GM12878 (cell line): ENCODE measurements around the gene RAB3A. TPM values are rescaled to one million over a fixed set of nuclear protein-coding genes. Genes with fewer than 3 reads are reported as not detected.

Experiments
- ATAC-seq: fragments of 200-7000 bp; cut with Tn5 transposase; 3 replicates; pipeline ENCODE4 v1.9.1; 2020; ENCODE audit warnings: mild to moderate bottlenecking, moderate library complexity
- BruUV-seq: library from RNA; stranded (reverse); fragments of 400-500 nt; replicated peaks from 2 replicates; lab custom pipeline; 2021; lab: Mats Ljungman, UMichigan
- CTCF ChIA-PET: fragments of 300-600 bp; sonication (Branson Sonifier 250); formaldehyde crosslinking; extraction: SDS; loops from one replicate; lab custom pipeline; 2021; ENCODE audit warnings: inconsistent platforms; lab: Yijun Ruan, JAX
- POLR2A ChIA-PET: fragments of 350-600 bp; formaldehyde crosslinking; extraction: SDS; loops from one replicate; lab custom pipeline; 2021; ENCODE audit warnings: inconsistent platforms; lab: Charles Lee
- RAD21 ChIA-PET: fragments of 300-600 bp; sonication (Branson Sonifier 250); formaldehyde crosslinking; loops from one replicate; lab custom pipeline; 2023; ENCODE audit warnings: antibody characterized with exemption; ENCODE audit not compliant: unreplicated experiment; lab: Charles Lee
- SMC1A ChIA-PET: fragments of 300-600 bp; sonication (Branson Sonifier 250); formaldehyde crosslinking; loops from one replicate; lab custom pipeline; 2023; ENCODE audit not compliant: unreplicated experiment, uncharacterized antibody; lab: Charles Lee
- DNase-seq: peaks from one replicate; pipeline ENCODE4 v3.0.0-alpha.2; 2011; ENCODE audit warnings: low read depth, low spot score
- FAIRE-seq: peaks from 3 replicates; lab custom pipeline; 2011; peaks lifted over from hg19 to GRCh38; lab: Jason Lieb, UNC
- H2AFZ ChIP-seq: 2 replicates; pipeline ENCODE4 v1.6.0; 2011; ENCODE audit warnings: low read depth, low read length, control low read depth; ENCODE audit not compliant: control insufficient read depth
- H3K27ac ChIP-seq: 2 replicates; pipeline ENCODE4 v1.5.1; 2011; ENCODE audit warnings: control low read depth; ENCODE audit not compliant: control insufficient read depth, insufficient read depth
- H3K27me3 ChIP-seq, 2 experiments: replicated peaks in 1 of 2; 2 replicates each; pipeline versions ENCODE4 v1.6.0 to v1.6.1; 2011; ENCODE audit warnings: low read length in 1 of 2; ENCODE audit not compliant: control insufficient read depth in 2 of 2, insufficient read depth in 2 of 2
- H3K36me3 ChIP-seq, 2 experiments: 2 replicates each; pipeline ENCODE4 v1.5.1; 2011; ENCODE audit warnings: low read length in 1 of 2; ENCODE audit not compliant: control insufficient read depth in 2 of 2, insufficient read depth in 2 of 2
- H3K4me1 ChIP-seq: 2 replicates; pipeline ENCODE4 v1.6.1; 2011; ENCODE audit warnings: mild to moderate bottlenecking, low read length, moderate library complexity, mixed read lengths; ENCODE audit not compliant: control insufficient read depth, insufficient read depth
- H3K4me2 ChIP-seq: 2 replicates; pipeline ENCODE4 v1.6.0; 2011; ENCODE audit warnings: control low read depth; ENCODE audit not compliant: control insufficient read depth, insufficient read depth
- H3K4me3 ChIP-seq: fragments of 200-600 bp; sonication (generic); 2 replicates; pipeline ENCODE4 v1.5.1; 2016
- H3K79me2 ChIP-seq: 2 replicates; pipeline ENCODE4 v1.6.0; 2011; ENCODE audit warnings: low read length; ENCODE audit not compliant: control insufficient read depth, insufficient read depth
- H3K9ac ChIP-seq: 2 replicates; pipeline ENCODE4 v1.8.0; 2011; ENCODE audit warnings: low read length, control low read depth, mixed read lengths; ENCODE audit not compliant: control insufficient read depth, insufficient read depth
- H3K9me3 ChIP-seq: replicated peaks from 3 replicates; pipeline ENCODE4 v1.5.1; 2011; ENCODE audit warnings: mild to moderate bottlenecking, low read length; ENCODE audit not compliant: control insufficient read depth, insufficient read depth
- H4K20me1 ChIP-seq: 2 replicates; pipeline ENCODE4 v1.6.0; 2011; ENCODE audit not compliant: control insufficient read depth, insufficient read depth
- BACH1 ChIP-seq: fragments of 450-650 bp; IDR thresholded peaks from 2 replicates; pipeline ENCODE4 v1.6.1; 2017; ENCODE audit warnings: mild to moderate bottlenecking, borderline replicate concordance
- CHD2 ChIP-seq: IDR thresholded peaks from 2 replicates; pipeline ENCODE4 v1.6.1; 2011; ENCODE audit warnings: low read depth, low read length, improper control_type of control experiment, borderline replicate concordance
- HDAC6 ChIP-seq: fragments of 200-600 bp; sonication (generic); IDR thresholded peaks from one replicate; pipeline ENCODE4 v1.8.0; 2017; ENCODE audit warnings: antibody characterized with exemption; ENCODE audit not compliant: unreplicated experiment
- HDGF ChIP-seq: fragments of 450-650 bp; IDR thresholded peaks from 2 replicates; pipeline ENCODE4 v1.6.1; 2016; ENCODE audit warnings: antibody characterized with exemption
- KDM1A ChIP-seq: fragments of 200-600 bp; sonication (generic); IDR thresholded peaks from 2 replicates; pipeline ENCODE4 v1.6.1; 2016; ENCODE audit warnings: borderline replicate concordance
- RB1 ChIP-seq: fragments of 450-650 bp; formaldehyde crosslinking; IDR thresholded peaks from 2 replicates; pipeline ENCODE4 v1.6.1; 2017; ENCODE audit warnings: mild to moderate bottlenecking, borderline replicate concordance
- ZSCAN29 ChIP-seq: fragments of 450-650 bp; IDR thresholded peaks from 2 replicates; pipeline ENCODE4 v1.6.1; 2017; ENCODE audit warnings: mild to moderate bottlenecking, moderate library complexity
- WGBS: methylation state at CpG from one replicate; pipeline ENCODE4 v1.1.6; 2016; ENCODE audit warnings: low lambda C conversion rate; ENCODE audit not compliant: insufficient replicate concordance, insufficient coverage; ENCODE audit errors: missing lambda C conversion rate; 5-methylcytosine and 5-hydroxymethylcytosine counted together
- in situ Hi-C: fragments of 300-500 bp; cut with MboI; formaldehyde crosslinking; loops from 9 replicates; pipeline ENCODE4 v1.14.3; 2018; ENCODE audit warnings: mixed read lengths
- intact Hi-C: fragments of 100-400 bp; cut with micrococcal nuclease; formaldehyde crosslinking; loops from one replicate; pipeline ENCODE4 v1.14.2; 2022; ENCODE audit not compliant: unreplicated experiment
- polyA plus RNA-seq, 11 experiments: library from polyadenylated mRNA; depleted of rRNA in 4 of 11; unstranded in 6 of 11; stranded (reverse) in 5 of 11; fragments of >200 nt; fragmentation: Nextera tagmentation in 4 of 11; fragmentation: Illumina TruSeq in 1 of 11; extraction: Ambion mirVana in 4 of 11; extraction: Trizol in 1 of 11; gene quantifications; 1 replicate in 1 of 11; 2 replicates in 10 of 11; pipeline versions ENCODE4 v1.2.1 to v1.2.3, GENCODE V29; 2011 to 2016; ENCODE audit warnings: inconsistent platforms in 2 of 11, missing spikeins in 2 of 11, low read depth in 1 of 11
- total RNA-seq, 4 experiments: library from RNA; depleted of rRNA in 3 of 4; stranded (reverse); fragments of >200 nt in 3 of 4; fragmentation: Illumina TruSeq in 1 of 4; extraction: Trizol in 1 of 4; gene quantifications; 2 replicates each; pipeline versions ENCODE4 v1.2.1 to v1.2.3, GENCODE V29; 2013 to 2021
- TF ChIP-seq, protein P1 (sequence below): IDR thresholded peaks from 2 replicates; pipeline ENCODE4 v1.6.1; 2012; ENCODE audit warnings: low read depth, low read length, improper control_type of control experiment
- TF ChIP-seq, protein P2 (sequence below): fragments of 450-650 bp; formaldehyde crosslinking; IDR thresholded peaks from 2 replicates; pipeline ENCODE4 v1.4.0; 2020; ENCODE audit warnings: mild to moderate bottlenecking, moderate library complexity

RAB3A gene
- total and polyA plus RNA-seq, 10 of the 15 experiments (the other 5 are each of a cell fraction or from before 2014, with no cell fraction given) = 0.07 to 3.5 (median 1.2) TPM; not detected in 1

DNA sequence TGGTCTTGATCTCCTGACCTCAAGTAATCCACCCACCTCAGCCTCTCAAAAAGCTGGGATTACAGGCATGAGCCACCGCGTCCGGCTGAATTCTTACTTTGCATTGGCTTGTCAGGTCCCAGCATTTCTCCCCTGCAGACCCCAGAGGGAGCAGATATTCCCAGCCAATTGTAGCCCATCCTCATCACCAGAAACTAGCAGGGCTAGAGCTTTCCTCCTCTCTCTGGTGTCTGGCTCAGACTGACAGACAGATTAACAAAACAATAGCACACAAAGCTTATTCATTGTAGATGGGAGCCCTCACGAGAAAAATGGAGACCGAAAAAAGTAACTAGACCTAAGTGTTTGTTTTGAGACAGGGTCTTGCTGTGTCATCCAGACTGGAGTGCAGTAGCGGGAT lies 18.3 kb downstream of the RAB3A start:
- DNase-seq (no peak), ATAC-seq (no peak), FAIRE-seq (no peak)
- H3K4me3 ChIP-seq = no peak overlapping the region
- 89% methylated on average over 6 of the region's 6 CpGs for WGBS
- no peaks in the 10 kb centered on the region for H3K9me3 ChIP-seq
- in situ Hi-C loops = no loop called here
- no peaks in the 10 kb centered on the region for H3K79me2 ChIP-seq
- intact Hi-C loops = no loop called here
- no peaks in the 10 kb centered on the region for H3K27me3 ChIP-seq
- no peak overlapping the region for H3K27ac ChIP-seq
- H3K36me3 ChIP-seq = no peaks in the 10 kb centered on the region
- POLR2A ChIA-PET = interaction anchor here (0.6 to 4.2 kb wide), 4 partner anchors 10 to 119 kb away, joined by 3 to 31 read pairs (median 8); no protein-coding TSS in a partner anchor
- H3K4me1 ChIP-seq = peaks cover 3% of the 10 kb centered on the region; the same call in 1 of the 2 replicates
- CTCF ChIA-PET = interaction anchor here (0.7 to 1.7 kb wide), 7 partner anchors 11 to 137 kb away, joined by 3 to 7 read pairs (median 3); no protein-coding TSS in a partner anchor
- SMC1A ChIA-PET = interaction anchor here (0.6 to 2.0 kb wide), 6 partner anchors 9 to 207 kb away, joined by 3 to 7 read pairs (median 4); partner anchors contain the start of gene IFI30
- no peak overlapping the region for H2AFZ ChIP-seq
- RAD21 ChIA-PET = interaction anchor here (0.7 to 1.8 kb wide), 5 partner anchors 10 to 143 kb away, joined by 3 to 4 read pairs (median 4); no protein-coding TSS in a partner anchor
- no TSS peak for BruUV-seq
- TF ChIP-seq, protein P1, sequence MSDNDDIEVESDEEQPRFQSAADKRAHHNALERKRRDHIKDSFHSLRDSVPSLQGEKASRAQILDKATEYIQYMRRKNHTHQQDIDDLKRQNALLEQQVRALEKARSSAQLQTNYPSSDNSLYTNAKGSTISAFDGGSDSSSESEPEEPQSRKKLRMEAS = no peak
- TF ChIP-seq ZSCAN29 = no peak
- TF ChIP-seq HDGF = no peak
- TF ChIP-seq BACH1 = no peak
- no peak for TF ChIP-seq RB1
- no peak for TF ChIP-seq KDM1A
- TF ChIP-seq, protein P2, sequence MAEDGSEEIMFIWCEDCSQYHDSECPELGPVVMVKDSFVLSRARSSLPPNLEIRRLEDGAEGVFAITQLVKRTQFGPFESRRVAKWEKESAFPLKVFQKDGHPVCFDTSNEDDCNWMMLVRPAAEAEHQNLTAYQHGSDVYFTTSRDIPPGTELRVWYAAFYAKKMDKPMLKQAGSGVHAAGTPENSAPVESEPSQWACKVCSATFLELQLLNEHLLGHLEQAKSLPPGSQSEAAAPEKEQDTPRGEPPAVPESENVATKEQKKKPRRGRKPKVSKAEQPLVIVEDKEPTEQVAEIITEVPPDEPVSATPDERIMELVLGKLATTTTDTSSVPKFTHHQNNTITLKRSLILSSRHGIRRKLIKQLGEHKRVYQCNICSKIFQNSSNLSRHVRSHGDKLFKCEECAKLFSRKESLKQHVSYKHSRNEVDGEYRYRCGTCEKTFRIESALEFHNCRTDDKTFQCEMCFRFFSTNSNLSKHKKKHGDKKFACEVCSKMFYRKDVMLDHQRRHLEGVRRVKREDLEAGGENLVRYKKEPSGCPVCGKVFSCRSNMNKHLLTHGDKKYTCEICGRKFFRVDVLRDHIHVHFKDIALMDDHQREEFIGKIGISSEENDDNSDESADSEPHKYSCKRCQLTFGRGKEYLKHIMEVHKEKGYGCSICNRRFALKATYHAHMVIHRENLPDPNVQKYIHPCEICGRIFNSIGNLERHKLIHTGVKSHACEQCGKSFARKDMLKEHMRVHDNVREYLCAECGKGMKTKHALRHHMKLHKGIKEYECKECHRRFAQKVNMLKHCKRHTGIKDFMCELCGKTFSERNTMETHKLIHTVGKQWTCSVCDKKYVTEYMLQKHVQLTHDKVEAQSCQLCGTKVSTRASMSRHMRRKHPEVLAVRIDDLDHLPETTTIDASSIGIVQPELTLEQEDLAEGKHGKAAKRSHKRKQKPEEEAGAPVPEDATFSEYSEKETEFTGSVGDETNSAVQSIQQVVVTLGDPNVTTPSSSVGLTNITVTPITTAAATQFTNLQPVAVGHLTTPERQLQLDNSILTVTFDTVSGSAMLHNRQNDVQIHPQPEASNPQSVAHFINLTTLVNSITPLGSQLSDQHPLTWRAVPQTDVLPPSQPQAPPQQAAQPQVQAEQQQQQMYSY (CRISPR knock-in tag) = no peak
- TF ChIP-seq CHD2 = no peak
- no peak for TF ChIP-seq HDAC6
- no peak overlapping the region for H3K9ac ChIP-seq
- H3K4me2 ChIP-seq = no peak overlapping the region
- no peaks in the 10 kb centered on the region for H4K20me1 ChIP-seq
